HEK293 (cell line): Measurements from ENCODE around the gene IRX6.

Experiments used
- CTCF ChIP-seq: fragments of 450-650 bp; formaldehyde crosslinking; IDR thresholded peaks from 2 replicates; pipeline ENCODE4 v1.5.1; 2016; ENCODE audit warnings: missing biosample characterization, missing genetic modification characterization
- HOXD13 ChIP-seq: sonication (generic); formaldehyde crosslinking; IDR thresholded peaks from 2 replicates; pipeline ENCODE4 v1.8.0; 2022; ENCODE audit warnings: missing genetic modification reagents, borderline replicate concordance
- MZF1 ChIP-seq: fragments of 450-650 bp; formaldehyde crosslinking; IDR thresholded peaks from 2 replicates; pipeline ENCODE4 v1.5.1; 2017; ENCODE audit warnings: missing biosample characterization, missing genetic modification characterization, borderline replicate concordance
- PRDM1 ChIP-seq: fragments of 450-650 bp; formaldehyde crosslinking; IDR thresholded peaks from 2 replicates; pipeline ENCODE4; 2016; ENCODE audit warnings: missing biosample characterization, missing genetic modification characterization
- ZIC2 ChIP-seq: fragments of 450-650 bp; formaldehyde crosslinking; IDR thresholded peaks from 2 replicates; pipeline ENCODE4 v1.5.1; 2016; ENCODE audit warnings: missing biosample characterization, missing genetic modification characterization
- ZNF311 ChIP-seq: fragments of 450-650 bp; formaldehyde crosslinking; IDR thresholded peaks from 2 replicates; pipeline ENCODE4 v1.5.1; 2017; ENCODE audit warnings: missing biosample characterization, missing genetic modification characterization, borderline replicate concordance
- ZNF48 ChIP-seq: fragments of 450-650 bp; formaldehyde crosslinking; IDR thresholded peaks from 2 replicates; pipeline ENCODE4 v1.5.1; 2016; ENCODE audit warnings: missing biosample characterization, missing genetic modification characterization
- ZNF561 ChIP-seq: fragments of 450-650 bp; IDR thresholded peaks from 2 replicates; pipeline ENCODE4 v1.5.1; 2018; ENCODE audit warnings: missing biosample characterization, missing genetic modification characterization, borderline replicate concordance
- ZNF600 ChIP-seq: fragments of 450-650 bp; formaldehyde crosslinking; IDR thresholded peaks from 2 replicates; pipeline ENCODE4 v1.5.1; 2016; ENCODE audit warnings: missing biosample characterization, missing genetic modification characterization

GRCh38 chr16:55325080-55325447, 1.1 kb downstream of the IRX6 start:
- TF ChIP-seq CTCF (tag by site-specific recombination) (no peak), PRDM1 (tag by site-specific recombination) (no peak), ZNF600 (tag by site-specific recombination) (no peak), MZF1 (tag by site-specific recombination) (no peak), HOXD13 (no peak), ZNF48 (no peak), ZNF561 (tag by site-specific recombination) (no peak), ZIC2 (tag by site-specific recombination) (no peak), ZNF311 (tag by site-specific recombination) (no peak)
